ENCODE measurements around the gene PDK2.

DNA sequence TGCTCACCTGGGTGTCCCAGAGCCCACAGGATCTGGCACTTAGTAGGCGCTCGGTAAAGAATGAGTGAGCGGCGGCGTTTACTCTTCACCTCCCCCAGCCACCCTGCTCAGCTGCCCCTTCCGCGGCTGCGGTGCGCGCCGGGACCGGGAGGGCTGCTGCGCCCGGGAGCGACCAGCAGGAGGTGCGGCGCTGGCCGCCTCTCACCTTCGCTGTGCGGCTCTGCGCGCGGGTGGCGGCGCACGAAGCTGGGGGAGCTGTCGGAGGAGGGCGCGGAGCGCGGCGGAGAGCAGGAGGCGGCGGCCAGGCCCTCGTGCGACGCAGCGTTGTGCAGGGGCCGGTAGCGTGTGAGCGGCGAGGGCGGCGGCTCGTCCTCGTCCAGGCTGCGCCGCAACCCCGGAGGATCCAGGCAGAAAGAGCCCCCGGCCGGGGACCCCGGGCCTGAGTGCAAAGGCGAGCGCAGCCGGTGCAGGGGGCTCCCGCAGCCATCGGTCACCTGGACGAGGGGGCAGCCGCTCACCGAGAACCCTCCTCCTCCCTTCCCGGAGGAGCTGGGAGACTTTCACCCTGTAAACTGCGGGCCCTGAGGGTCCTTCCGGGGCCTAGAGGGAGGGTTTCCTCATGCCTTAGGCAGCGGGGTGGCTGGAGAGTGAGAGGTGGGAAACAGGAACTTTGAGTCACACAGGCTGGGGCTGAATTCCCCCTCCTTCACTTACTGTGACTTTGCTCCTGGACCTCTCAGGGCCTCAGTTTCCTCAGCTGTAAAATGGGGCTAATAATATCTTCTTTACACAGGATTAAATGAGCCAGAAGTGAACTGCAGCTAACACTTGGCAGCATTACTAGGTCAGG, 22.3 kb downstream of the PDK2 start:
- TF ChIP-seq POLR2AphosphoS5 (IDR thresholded peaks at IDR 0.05; ENCODE audit: low read depth, low read length) = no peak
- no peak for TF ChIP-seq POLR2A (IDR thresholded peaks at IDR 0.05; ENCODE audit: low read depth, low read length)
